WTC11 (cell line): ENCODE results near the gene UBAP1L. TPM values are rescaled to one million over a fixed set of nuclear protein-coding genes. Genes with fewer than 3 reads are reported as not detected.

ENCODE experiments used
- ATAC-seq: fragments of 200-7000 bp; cut with Tn5 transposase; 2 replicates; pipeline ENCODE4 v1.10.0; 2021; ENCODE audit warnings: mild to moderate bottlenecking, moderate library complexity
- CTCF ChIA-PET: fragments of 300-600 bp; sonication (Branson Sonifier 250); formaldehyde crosslinking; loops from one replicate; lab custom pipeline; 2021; ENCODE audit warnings: antibody characterized with exemption; lab: Charles Lee
- POLR2A ChIA-PET: fragments of 350-600 bp; sonication (Branson Sonifier 250); formaldehyde crosslinking; loops from one replicate; lab custom pipeline; 2021; ENCODE audit warnings: antibody characterized with exemption; lab: Charles Lee
- DNase-seq: peaks from one replicate; pipeline ENCODE4 v3.0.0; 2021; ENCODE audit warnings: low spot score
- H3K27ac Mint-ChIP-seq: 2 replicates; pipeline ENCODE4 v1.8.0; 2021; ENCODE audit warnings: mixed read lengths
- H3K27me3 Mint-ChIP-seq: 2 replicates; pipeline ENCODE4 v1.8.0; 2021; ENCODE audit warnings: low read depth, mild to moderate bottlenecking, moderate library complexity, mixed read lengths
- H3K36me3 Mint-ChIP-seq: 2 replicates; pipeline ENCODE4 v1.8.0; 2021; ENCODE audit warnings: mixed read lengths
- H3K4me1 Mint-ChIP-seq: 2 replicates; pipeline ENCODE4 v1.8.0; 2022; ENCODE audit warnings: mixed read lengths
- H3K4me3 Mint-ChIP-seq: 2 replicates; pipeline ENCODE4 v1.8.0; 2021; ENCODE audit warnings: mild to moderate bottlenecking, moderate library complexity, mixed read lengths
- H3K9me3 Mint-ChIP-seq: 2 replicates; pipeline ENCODE4 v1.8.0; 2021; ENCODE audit warnings: mixed read lengths
- CREM ChIP-seq: sonication (generic); formaldehyde crosslinking; IDR thresholded peaks from 2 replicates; pipeline ENCODE4 v1.8.1; 2022; ENCODE audit warnings: mild to moderate bottlenecking, missing genetic modification reagents, moderate library complexity
- ESRRA ChIP-seq: sonication (generic); formaldehyde crosslinking; IDR thresholded peaks from 2 replicates; pipeline ENCODE4 v1.8.1; 2022; ENCODE audit warnings: mild to moderate bottlenecking, missing genetic modification reagents, borderline replicate concordance
- ETV6 ChIP-seq: sonication (generic); formaldehyde crosslinking; IDR thresholded peaks from 2 replicates; pipeline ENCODE4 v1.8.1; 2022; ENCODE audit warnings: mild to moderate bottlenecking, missing genetic modification reagents
- FOXJ3 ChIP-seq: sonication (generic); formaldehyde crosslinking; IDR thresholded peaks from 2 replicates; pipeline ENCODE4 v1.9.0; 2021; ENCODE audit warnings: missing genetic modification reagents, mild to moderate bottlenecking, borderline replicate concordance
- GTF2I ChIP-seq: fragments of 250-450 bp; sonication (Bioruptor Pico); conservative IDR thresholded peaks from 2 replicates; pipeline ENCODE4 v1.4.0; 2021; ENCODE audit warnings: mild to moderate bottlenecking
- NFE2L1 ChIP-seq: sonication (generic); formaldehyde crosslinking; IDR thresholded peaks from 2 replicates; pipeline ENCODE4 v1.8.1; 2023; ENCODE audit warnings: missing genetic modification reagents
- NR1H2 ChIP-seq: sonication (generic); formaldehyde crosslinking; IDR thresholded peaks from 2 replicates; pipeline ENCODE4 v1.9.0; 2021; ENCODE audit warnings: mild to moderate bottlenecking, moderate library complexity, missing genetic modification reagents
- PRRX2 ChIP-seq: fragments of 250-450 bp; sonication (Bioruptor Pico); IDR thresholded peaks from 2 replicates; pipeline ENCODE4 v1.8.0; 2021; ENCODE audit warnings: mild to moderate bottlenecking
- RORB ChIP-seq: fragments of 250-450 bp; sonication (Bioruptor Pico); IDR thresholded peaks from 2 replicates; pipeline ENCODE4 v1.9.0; 2021; ENCODE audit warnings: mild to moderate bottlenecking
- SMAD4 ChIP-seq: sonication (generic); formaldehyde crosslinking; IDR thresholded peaks from 2 replicates; pipeline ENCODE4 v1.8.0; 2022; ENCODE audit warnings: mild to moderate bottlenecking, missing genetic modification reagents
- total RNA-seq: library from RNA; stranded (reverse); gene quantifications from 3 replicates; pipeline ENCODE4 v1.2.3, GENCODE V29; 2021
- TF ChIP-seq, protein P1 (sequence below): sonication (generic); formaldehyde crosslinking; IDR thresholded peaks from 2 replicates; pipeline ENCODE4 v1.8.0; 2023; ENCODE audit warnings: missing genetic modification reagents, mild to moderate bottlenecking, borderline replicate concordance
- TF ChIP-seq, protein P2 (sequence below): sonication (generic); formaldehyde crosslinking; IDR thresholded peaks from 2 replicates; pipeline ENCODE4 v1.8.1; 2023; ENCODE audit warnings: mild to moderate bottlenecking, missing genetic modification reagents, moderate library complexity
- TF ChIP-seq, protein P3 (sequence below): sonication (generic); formaldehyde crosslinking; IDR thresholded peaks from 2 replicates; pipeline ENCODE4 v1.8.1; 2023; ENCODE audit warnings: mild to moderate bottlenecking, missing genetic modification reagents
- TF ChIP-seq, protein P4 (sequence below): sonication (generic); formaldehyde crosslinking; IDR thresholded peaks from 2 replicates; pipeline ENCODE4 v1.8.1; 2022; ENCODE audit warnings: missing genetic modification reagents, borderline replicate concordance
- TF ChIP-seq, protein P5 (sequence below): fragments of 250-450 bp; sonication (Bioruptor Pico); conservative IDR thresholded peaks from 2 replicates; pipeline ENCODE4 v1.9.0; 2021; ENCODE audit warnings: mild to moderate bottlenecking
- TF ChIP-seq, protein P6 (sequence below): sonication (generic); formaldehyde crosslinking; conservative IDR thresholded peaks from 2 replicates; pipeline ENCODE4 v1.8.1; 2022; ENCODE audit warnings: mild to moderate bottlenecking, missing genetic modification reagents
- TF ChIP-seq, protein P7 (sequence below): sonication (generic); formaldehyde crosslinking; IDR thresholded peaks from 2 replicates; pipeline ENCODE4 v1.8.0; 2022; ENCODE audit warnings: mild to moderate bottlenecking, missing genetic modification reagents
- TF ChIP-seq, protein P8 (sequence below): sonication (generic); formaldehyde crosslinking; IDR thresholded peaks from 2 replicates; pipeline ENCODE4 v1.8.1; 2022; ENCODE audit warnings: low read depth, missing genetic modification reagents, borderline replicate concordance

Gene UBAP1L
- total RNA-seq, 1 experiment from 2014 or later = 2.0 TPM

DNA sequence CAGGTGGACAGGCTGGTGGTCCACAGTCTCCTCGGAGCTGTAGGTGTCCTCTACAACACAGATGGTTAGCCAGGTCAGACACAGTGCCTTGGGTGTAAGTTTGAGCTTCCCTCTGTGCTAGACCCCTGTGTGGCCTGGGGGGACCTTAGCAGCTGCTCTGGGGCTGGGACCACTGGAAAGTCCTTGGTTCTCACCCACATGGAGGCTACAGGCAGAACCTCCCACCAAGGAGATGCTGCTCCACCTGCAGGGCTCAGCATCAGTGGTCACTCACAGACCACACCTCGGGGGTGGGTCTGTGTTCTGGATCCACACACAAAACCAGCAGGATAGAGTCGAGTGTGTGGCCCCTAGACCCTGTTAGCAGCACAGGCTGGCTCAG is 55.6 kb downstream of the UBAP1L start:
- peaks cover 8% of the 10 kb centered on the region for H3K9me3 Mint-ChIP-seq
- no peaks in the 10 kb centered on the region for H3K4me1 Mint-ChIP-seq
- no peaks in the 10 kb centered on the region for H3K36me3 Mint-ChIP-seq
- no peak for DNase-seq
- ChIA-PET POLR2A (no interaction called here), CTCF (interaction anchor here (1.5 to 20.3 kb wide), 3 partner anchors 25 to 42 kb away, joined by 4 to 292 read pairs (median 25); no protein-coding TSS in a partner anchor)
- TF ChIP-seq CREM (CRISPR knock-in tag) = no peak
- no peak for ATAC-seq
- H3K27me3 Mint-ChIP-seq = no peaks in the 10 kb centered on the region
- H3K27ac Mint-ChIP-seq = no peak overlapping the region
- H3K4me3 Mint-ChIP-seq = no peak overlapping the region

DNA sequence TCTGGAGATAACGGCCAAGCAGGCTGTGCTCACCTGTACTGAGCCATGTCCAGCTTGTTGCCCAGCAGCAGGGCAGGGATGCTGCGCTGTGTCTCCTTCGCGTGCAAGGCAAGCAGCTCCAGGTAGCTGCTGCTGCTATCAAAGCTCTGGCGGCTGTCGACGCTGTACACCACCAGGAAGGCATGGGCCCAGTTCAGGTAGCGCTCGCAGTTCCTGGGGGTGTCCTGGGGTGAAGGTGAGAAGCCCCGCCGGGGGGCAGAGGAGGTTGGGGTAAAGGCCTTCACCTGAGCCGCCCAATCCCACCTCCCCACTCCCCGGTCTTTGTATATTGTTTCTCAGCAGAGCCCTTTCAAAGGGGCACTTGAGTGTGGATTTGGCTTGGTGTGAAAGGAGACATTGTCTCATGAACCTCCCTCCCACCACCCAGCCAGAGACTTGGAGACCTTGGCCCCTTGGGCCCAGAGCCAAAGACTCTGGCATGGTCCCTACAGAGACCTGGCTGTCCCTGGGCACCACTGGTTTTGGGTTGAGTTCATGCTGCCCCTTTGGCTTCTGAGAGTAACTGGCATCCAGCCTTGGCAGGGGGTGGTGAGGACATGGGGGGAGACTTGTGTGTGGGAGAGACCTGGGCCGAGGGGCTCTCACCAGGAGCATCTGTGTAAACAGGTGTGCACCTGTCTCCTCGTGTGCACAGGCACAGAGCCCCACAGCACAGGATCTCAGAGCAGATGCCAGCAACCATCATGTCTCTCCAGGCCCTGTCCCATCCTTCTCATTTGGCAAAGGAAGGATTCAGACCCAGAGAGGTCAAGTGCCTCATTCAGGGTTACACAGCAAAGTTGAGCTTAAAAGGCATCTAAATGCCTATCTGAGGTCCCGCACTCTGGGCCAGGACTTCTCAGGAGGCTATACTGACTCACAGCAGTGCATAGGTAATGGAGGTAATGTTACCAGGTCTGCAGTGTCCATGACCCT is 56.3 kb downstream of the UBAP1L start:
- ATAC-seq (no peak), DNase-seq (no peak)
- ChIA-PET CTCF (interaction anchor here (1.5 to 20.3 kb wide), 2 partner anchors 28 to 43 kb away, joined by 4 to 292 read pairs; no protein-coding TSS in a partner anchor), POLR2A (no interaction called here)
- Mint-ChIP-seq H3K4me3 (no peak overlapping the region), H3K4me1 (no peaks in the 10 kb centered on the region), H3K36me3 (no peaks in the 10 kb centered on the region), H3K27me3 (no peaks in the 10 kb centered on the region), H3K27ac (no peak overlapping the region), H3K9me3 (peaks cover 8% of the 10 kb centered on the region)
- TF ChIP-seq, protein P1, sequence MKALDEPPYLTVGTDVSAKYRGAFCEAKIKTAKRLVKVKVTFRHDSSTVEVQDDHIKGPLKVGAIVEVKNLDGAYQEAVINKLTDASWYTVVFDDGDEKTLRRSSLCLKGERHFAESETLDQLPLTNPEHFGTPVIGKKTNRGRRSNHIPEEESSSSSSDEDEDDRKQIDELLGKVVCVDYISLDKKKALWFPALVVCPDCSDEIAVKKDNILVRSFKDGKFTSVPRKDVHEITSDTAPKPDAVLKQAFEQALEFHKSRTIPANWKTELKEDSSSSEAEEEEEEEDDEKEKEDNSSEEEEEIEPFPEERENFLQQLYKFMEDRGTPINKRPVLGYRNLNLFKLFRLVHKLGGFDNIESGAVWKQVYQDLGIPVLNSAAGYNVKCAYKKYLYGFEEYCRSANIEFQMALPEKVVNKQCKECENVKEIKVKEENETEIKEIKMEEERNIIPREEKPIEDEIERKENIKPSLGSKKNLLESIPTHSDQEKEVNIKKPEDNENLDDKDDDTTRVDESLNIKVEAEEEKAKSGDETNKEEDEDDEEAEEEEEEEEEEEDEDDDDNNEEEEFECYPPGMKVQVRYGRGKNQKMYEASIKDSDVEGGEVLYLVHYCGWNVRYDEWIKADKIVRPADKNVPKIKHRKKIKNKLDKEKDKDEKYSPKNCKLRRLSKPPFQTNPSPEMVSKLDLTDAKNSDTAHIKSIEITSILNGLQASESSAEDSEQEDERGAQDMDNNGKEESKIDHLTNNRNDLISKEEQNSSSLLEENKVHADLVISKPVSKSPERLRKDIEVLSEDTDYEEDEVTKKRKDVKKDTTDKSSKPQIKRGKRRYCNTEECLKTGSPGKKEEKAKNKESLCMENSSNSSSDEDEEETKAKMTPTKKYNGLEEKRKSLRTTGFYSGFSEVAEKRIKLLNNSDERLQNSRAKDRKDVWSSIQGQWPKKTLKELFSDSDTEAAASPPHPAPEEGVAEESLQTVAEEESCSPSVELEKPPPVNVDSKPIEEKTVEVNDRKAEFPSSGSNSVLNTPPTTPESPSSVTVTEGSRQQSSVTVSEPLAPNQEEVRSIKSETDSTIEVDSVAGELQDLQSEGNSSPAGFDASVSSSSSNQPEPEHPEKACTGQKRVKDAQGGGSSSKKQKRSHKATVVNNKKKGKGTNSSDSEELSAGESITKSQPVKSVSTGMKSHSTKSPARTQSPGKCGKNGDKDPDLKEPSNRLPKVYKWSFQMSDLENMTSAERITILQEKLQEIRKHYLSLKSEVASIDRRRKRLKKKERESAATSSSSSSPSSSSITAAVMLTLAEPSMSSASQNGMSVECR = no peak
- TF ChIP-seq SMAD4 = no peak
- TF ChIP-seq, protein P2, sequence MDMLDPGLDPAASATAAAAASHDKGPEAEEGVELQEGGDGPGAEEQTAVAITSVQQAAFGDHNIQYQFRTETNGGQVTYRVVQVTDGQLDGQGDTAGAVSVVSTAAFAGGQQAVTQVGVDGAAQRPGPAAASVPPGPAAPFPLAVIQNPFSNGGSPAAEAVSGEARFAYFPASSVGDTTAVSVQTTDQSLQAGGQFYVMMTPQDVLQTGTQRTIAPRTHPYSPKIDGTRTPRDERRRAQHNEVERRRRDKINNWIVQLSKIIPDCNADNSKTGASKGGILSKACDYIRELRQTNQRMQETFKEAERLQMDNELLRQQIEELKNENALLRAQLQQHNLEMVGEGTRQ (CRISPR knock-in tag) = no peak
- no peak for TF ChIP-seq NR1H2 (CRISPR knock-in tag)
- TF ChIP-seq RORB = no peak
- TF ChIP-seq GTF2I (CRISPR knock-in tag) = no peak
- TF ChIP-seq, protein P3, sequence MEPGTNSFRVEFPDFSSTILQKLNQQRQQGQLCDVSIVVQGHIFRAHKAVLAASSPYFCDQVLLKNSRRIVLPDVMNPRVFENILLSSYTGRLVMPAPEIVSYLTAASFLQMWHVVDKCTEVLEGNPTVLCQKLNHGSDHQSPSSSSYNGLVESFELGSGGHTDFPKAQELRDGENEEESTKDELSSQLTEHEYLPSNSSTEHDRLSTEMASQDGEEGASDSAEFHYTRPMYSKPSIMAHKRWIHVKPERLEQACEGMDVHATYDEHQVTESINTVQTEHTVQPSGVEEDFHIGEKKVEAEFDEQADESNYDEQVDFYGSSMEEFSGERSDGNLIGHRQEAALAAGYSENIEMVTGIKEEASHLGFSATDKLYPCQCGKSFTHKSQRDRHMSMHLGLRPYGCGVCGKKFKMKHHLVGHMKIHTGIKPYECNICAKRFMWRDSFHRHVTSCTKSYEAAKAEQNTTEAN (CRISPR knock-in tag) = no peak
- TF ChIP-seq PRRX2 (CRISPR knock-in tag) = no peak
- no peak for TF ChIP-seq ESRRA
- TF ChIP-seq NFE2L1 (CRISPR knock-in tag) = no peak
- TF ChIP-seq, protein P4, sequence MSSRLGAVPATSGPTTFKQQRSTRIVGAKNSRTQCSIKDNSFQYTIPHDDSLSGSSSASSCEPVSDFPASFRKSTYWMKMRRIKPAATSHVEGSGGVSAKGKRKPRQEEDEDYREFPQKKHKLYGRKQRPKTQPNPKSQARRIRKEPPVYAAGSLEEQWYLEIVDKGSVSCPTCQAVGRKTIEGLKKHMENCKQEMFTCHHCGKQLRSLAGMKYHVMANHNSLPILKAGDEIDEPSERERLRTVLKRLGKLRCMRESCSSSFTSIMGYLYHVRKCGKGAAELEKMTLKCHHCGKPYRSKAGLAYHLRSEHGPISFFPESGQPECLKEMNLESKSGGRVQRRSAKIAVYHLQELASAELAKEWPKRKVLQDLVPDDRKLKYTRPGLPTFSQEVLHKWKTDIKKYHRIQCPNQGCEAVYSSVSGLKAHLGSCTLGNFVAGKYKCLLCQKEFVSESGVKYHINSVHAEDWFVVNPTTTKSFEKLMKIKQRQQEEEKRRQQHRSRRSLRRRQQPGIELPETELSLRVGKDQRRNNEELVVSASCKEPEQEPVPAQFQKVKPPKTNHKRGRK (CRISPR knock-in tag) = no peak
- no peak for TF ChIP-seq FOXJ3
- no peak for TF ChIP-seq ETV6 (CRISPR knock-in tag)
- TF ChIP-seq, protein P5, sequence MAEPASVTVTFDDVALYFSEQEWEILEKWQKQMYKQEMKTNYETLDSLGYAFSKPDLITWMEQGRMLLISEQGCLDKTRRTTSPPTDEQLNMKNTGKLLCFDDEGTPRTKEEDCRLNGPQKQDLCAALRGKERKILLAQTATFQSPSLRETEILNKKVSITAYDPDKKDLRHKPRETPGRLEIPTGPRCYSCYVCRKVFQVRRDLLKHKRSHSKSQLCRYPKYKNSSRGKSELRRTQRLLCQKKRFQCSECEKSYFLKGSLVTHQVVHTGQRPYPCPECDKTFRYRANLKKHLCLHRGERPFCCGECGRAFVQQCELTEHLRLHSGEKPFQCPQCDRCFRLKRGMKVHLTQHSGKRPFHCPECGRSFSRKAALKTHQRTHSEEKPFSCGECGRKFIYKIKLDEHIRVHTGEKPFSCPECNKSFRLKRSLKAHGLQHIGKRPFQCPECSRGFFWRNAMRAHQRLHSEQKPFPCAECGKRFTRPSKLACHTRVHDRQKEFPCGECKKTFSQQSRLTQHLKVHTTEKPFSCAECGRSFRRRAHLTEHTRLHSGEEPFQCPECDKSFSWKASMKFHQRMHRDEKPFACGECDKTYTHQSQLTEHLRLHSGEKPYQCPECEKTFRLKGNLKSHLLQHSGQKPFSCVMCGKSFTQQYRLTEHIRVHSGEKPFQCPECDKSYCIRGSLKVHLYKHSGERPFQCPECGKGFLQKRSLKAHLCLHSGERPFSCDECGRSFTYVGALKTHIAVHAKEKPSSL = no peak
- TF ChIP-seq, protein P6, sequence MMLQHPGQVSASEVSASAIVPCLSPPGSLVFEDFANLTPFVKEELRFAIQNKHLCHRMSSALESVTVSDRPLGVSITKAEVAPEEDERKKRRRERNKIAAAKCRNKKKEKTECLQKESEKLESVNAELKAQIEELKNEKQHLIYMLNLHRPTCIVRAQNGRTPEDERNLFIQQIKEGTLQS (CRISPR knock-in tag) = no peak
- TF ChIP-seq, protein P7, sequence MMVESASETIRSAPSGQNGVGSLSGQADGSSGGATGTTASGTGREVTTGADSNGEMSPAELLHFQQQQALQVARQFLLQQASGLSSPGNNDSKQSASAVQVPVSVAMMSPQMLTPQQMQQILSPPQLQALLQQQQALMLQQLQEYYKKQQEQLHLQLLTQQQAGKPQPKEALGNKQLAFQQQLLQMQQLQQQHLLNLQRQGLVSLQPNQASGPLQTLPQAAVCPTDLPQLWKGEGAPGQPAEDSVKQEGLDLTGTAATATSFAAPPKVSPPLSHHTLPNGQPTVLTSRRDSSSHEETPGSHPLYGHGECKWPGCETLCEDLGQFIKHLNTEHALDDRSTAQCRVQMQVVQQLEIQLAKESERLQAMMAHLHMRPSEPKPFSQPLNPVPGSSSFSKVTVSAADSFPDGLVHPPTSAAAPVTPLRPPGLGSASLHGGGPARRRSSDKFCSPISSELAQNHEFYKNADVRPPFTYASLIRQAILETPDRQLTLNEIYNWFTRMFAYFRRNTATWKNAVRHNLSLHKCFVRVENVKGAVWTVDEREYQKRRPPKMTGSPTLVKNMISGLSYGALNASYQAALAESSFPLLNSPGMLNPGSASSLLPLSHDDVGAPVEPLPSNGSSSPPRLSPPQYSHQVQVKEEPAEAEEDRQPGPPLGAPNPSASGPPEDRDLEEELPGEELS (CRISPR knock-in tag) = no peak
- TF ChIP-seq, protein P8, sequence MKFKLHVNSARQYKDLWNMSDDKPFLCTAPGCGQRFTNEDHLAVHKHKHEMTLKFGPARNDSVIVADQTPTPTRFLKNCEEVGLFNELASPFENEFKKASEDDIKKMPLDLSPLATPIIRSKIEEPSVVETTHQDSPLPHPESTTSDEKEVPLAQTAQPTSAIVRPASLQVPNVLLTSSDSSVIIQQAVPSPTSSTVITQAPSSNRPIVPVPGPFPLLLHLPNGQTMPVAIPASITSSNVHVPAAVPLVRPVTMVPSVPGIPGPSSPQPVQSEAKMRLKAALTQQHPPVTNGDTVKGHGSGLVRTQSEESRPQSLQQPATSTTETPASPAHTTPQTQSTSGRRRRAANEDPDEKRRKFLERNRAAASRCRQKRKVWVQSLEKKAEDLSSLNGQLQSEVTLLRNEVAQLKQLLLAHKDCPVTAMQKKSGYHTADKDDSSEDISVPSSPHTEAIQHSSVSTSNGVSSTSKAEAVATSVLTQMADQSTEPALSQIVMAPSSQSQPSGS (CRISPR knock-in tag) = no peak
- TF ChIP-seq, all 79 proteins: peak for 0
